Cerebellar cortex (tissue), 1 donor: Measurements from ENCODE around the gene MIR17HG.

Experiments used
- DNase-seq: peaks from one replicate; pipeline ENCODE4 v3.0.0-alpha.2; 2015; ENCODE audit warnings: low spot score

The MIR17HG gene

DNA sequence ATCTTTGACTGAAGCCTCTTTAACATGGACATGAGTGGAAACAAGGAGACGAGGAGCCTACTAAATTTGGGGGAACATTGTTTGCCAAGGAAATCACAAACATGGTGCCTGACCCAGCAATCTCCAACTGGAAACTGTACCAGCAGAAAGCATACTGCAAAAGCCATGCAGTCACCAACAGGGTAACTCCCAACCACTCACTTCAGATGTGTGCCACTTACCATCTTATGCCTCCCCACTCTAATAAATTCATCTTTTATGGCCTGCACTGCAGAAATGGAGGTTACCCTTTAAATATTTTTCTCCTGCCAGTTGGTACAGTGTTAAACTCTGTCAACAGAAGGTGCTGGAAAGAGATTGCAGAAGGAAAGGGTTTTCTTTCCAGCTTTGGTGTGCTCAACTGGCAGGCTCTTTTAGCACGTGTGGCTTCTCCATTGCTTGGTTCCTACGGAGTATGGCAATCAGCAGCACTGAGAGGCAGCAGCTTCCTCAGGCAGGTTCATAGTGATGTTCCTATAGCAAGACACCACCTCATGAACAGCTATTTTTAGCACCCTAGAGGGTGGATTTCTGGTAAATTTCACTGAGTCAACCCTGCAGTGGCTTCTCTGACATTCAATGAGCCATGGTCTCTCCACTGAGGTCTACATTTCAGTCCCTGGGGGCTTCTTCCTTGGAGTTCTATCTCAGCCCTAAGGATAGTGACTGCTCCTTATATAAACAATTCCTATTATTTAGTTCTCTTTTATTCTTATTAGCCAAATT, 21.4 kb downstream of the MIR17HG start:
- no peak for DNase-seq

DNA sequence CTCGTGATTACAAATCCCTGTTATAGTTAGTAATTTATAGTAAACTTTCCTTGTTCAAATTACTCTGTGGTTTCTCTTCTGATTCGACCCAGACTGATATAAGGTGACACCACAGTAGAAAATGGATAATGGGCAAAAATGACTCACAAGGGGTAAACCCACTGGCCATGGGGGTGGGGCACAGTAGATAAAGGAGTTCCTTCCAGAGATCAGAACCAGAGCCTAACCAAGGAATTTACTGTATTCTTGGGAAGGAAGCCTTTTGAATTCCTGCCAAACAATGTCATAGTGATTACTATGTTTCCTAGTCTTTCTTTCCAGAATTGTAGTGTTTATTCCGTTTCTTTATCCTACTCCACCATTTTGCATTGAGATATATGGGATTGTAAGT, 21.9 kb downstream of the MIR17HG start:
- DNase-seq: no peak

DNA sequence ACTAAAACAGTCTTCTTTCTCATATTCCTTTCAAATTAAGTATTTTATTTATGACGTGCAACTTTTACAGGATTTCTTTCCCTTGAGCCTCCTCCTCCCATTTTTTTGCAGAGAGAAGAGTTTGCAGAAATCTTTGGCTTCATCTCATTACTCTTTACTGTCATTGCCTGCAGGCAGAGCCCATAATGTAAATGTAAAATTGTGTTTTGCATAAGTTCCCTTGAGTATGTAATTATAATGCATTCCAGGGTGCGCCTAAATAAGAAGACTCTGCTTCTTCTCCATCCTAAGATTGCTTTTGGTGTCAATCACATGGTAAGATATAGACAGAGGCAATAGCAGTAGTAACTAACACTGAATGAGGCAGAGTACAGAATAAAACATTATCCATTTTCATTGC, 23.0 kb downstream of the MIR17HG start:
- DNase-seq: no peak

DNA sequence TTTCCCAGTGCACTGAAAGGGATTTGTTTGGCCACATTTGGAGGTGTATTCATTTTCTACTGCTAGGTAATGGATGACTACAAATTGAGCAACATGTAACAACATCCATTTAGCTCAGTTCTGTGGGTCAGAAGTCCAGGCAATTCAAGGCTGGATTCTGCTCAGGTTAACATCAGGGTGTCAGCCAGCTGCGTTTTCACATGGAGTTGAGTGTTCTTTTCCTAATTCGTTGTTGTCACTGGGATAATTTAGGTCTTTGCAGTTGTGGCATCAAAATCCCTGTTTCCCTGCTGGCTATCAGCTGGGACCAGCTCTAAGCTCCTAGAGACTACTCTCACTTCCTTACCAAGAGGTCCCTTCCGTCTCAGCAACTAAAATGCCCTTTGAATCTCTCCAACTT, 25.4 kb downstream of the MIR17HG start:
- no peak for DNase-seq

DNA sequence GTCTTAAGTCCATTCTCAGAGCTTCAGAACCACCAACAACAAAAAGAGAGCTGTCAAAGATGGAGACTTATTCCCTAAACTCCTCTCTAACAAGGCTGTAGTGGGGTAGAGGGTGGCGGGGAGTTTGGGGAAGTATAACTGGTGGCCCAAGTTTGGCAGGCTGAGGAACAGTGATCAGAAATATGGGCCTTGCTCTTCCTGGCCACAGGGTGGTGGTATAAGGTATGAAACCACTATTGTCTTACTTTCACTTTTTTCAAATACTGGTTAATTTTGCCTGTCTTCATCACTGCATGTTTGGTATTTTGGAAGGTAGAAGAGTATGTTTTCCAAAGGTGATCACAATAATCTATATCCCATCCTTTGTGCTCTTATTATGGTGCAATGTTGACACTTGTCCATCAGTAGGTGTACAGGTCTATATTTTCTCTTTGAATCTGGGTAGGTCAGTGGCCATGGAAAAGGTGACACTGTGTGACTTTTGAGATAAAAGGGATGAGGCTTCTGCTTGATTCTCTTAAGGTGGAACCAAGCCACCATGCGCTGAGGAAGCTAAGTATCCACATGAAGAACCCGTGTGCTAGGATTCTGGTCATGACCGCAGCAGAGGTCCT, 27.7 kb downstream of the MIR17HG start:
- DNase-seq: no peak

DNA sequence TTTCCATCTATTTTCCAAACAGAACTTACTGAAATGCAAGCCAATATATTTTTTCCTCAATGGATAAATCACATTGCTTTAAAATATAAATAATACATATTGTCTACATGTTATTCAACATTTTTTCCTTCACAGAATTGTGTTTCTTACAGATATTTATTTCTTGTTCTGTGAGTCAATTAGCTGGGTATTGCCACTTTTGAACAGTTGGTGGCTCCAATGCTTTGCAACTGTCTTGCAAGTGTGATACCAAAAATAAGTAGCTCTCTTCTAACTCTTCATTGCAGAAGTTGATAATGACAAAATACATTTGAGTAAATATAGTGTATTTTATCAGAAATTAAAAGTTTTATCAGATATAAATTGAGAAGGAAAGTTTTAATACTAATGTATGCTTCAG, 33.9 kb downstream of the MIR17HG start:
- DNase-seq: peak; percentile 25

DNA sequence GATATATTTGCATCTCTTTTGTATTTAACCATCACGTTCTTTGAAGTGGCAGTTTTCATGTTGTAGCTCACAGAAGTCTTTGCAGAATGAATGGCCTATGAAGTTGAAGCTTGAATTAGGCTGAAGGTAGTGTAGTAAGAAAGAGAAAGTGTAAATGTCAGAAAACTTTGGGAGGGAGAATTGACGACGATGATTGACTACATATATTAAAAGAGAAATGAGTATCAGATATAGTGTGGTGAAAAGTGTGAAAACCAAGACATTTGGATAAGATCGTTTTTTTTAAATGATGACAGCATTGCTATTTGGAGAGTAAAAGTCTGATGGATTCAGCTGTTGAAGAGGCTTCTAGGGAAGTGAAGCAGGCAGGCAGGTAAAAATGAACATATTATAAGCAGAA, 36.3 kb downstream of the MIR17HG start:
- no peak for DNase-seq

DNA sequence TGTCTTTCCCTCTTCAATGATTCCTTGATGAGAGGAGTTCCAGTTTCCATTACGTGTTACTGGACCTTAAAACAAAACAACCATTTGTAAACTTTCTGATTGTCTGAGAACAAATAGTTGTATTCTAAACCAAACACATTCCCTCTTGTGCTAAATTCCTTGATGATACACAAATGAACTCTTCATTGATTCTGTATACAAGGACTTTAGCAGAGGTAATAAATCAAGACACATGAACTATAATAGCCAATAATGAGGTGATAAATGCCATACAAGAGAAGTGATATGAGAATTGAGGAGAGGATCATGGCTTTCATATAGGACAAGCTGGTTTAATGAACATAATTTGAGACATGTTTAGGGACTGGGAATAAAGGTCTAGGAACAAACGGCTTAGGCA, 37.4 kb downstream of the MIR17HG start:
- DNase-seq: no peak

DNA sequence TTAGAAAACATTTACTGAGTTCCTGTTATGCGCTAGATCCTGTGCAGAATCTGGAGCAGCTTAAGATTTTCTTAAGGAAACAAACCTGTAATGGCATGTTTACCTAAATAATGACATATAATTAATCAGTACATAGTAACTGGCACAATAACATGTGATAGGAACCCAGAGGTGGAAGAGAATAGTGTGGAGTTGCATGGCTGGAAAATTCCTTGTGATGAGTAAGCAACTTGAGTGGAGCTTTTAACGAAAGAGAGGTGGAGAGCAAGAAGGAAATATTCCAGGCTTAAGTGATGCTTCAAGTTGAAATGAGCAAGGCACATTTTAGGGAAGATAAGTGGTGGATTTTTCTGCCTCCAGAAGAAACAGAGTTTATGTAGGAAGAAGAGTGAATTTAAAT, 41.7 kb downstream of the MIR17HG start:
- DNase-seq: no peak

DNA sequence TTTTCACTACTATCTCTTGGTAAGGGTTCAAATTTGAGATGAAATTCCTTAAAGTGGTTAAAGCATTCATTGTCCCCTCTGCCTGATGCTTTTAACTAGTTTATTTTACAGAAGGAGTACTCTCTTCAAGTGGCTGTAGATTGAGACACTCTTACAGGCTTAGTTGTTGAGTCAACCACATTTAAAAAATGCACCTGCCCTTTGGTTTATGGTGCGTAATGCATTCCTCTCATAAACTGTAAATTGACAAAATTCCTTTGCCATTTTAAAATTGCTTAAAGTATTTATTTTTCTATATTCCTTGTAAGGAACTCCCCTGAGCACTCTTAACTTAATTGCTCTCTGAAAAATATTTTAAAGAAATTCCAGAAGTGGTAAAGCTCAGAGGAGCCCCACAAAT, 50.1 kb downstream of the MIR17HG start:
- no peak for DNase-seq

DNA sequence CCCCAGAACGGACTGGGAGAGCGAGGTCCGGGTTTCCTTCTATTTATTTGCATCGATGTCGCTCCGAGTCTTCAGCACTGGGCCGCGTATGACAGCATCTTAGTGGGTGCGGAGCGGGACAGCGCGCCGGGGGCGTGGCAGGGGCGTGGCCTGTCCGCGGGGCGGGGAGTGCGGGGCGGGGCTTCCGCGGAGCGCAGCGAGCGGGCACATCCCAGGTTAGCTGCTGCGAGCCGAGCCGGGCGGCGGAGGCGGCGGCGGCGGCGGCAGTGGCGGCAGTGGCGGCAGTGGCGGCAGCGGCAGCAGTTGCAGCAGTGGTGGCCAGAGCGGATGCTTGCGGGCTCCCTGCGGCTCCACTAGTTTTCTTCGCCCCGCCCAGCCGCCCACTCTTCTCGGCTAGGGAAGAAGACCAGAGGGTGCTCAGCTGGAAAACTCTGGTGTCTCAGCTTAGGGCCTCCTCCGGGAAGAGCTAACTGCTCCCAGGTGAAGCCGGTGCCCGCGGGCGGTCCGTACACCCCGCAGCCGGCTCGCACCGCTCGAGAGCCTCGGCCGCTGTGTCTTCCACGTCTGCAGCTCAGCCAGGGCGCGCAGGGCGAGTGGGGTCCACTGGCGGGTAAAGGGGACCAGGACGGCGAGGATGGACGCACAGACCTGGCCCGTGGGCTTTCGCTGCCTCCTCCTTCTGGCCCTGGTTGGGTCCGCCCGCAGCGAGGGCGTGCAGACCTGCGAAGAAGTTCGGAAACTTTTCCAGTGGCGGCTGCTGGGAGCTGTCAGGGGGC, 51.1 kb downstream of the MIR17HG start, which contains the start of gene GPC5:
Gene GPC5 (plus strand): TSS at position 209 of the 776 bp plus-strand sequence.
- peak; percentile 14 for DNase-seq

DNA sequence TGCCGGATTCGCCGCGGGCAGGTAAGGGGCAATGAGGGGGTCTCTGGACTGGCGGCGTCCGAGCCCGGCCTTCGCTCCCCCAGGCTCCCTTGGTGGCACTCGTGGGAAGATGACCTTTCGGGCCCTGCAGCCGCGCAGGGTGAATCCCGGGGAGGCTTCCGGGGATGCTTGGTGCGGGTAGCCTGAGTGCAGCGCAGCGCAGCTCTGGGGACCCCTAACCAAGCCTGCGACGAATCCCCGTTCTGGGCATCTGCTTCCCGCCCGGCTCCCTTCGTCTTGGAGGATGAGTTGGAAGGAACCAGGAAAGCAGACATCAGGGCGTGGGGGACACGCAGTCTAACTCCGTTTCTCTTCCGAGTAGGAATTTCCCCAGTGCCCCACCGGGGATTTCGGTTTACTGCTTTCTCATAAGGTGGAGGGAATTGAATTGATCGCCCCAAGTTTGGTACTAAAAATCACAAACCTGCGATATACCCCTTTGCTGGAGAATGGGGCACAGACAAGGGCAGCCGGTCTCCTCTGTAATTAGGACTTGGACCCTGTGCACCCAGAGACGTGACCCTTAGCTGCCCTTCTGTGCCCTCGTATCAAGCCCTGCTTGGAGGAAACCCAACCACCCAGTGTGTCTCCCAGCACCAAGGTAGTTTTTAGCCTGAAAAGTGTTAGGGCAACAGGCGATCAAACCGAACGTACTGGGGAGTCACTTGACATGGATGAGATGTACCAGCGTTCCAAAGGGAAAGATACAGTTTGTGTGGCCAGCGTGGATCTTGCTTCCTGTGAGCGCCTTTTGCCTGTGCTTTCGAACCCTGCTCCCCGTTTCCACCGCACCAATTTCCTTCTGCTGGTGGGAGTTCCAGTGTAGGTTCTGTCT, 51.9 kb downstream of the MIR17HG start:
- no peak for DNase-seq

DNA sequence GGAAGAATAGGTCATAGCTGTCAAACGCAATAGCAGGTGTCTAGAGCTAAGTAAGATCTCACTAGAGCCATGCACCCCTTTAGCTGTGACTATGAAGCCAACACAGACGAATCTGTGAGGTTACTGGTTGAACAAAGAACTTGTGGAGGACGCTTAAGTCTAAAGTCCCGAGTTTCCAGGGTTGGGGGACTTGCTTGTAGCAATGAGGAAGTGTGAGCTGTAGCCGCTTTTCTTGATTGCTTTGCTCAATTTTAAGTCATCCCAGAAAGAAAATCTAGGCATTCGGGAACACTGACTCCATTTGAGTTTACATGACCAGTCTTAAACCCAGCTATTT, 52.5 kb downstream of the MIR17HG start:
- DNase-seq: no peak

DNA sequence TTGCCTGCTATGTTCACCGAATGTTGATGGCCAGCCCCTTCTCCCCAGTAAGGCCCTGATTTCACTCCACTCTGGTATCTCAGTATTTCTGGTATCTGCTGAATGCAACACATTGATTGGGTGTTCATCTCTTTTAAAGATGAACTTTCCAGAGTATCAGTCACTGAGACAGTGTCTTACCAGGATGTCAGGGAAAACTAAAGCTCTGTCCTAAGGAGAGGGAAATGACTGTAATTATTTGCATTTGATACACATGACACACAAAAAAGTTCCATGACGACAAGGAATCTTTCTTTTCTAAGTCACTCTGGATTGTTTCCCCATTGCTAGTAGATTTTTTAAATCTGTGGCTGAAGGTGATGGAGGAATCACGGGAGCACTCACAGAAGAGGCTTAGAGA, 53.2 kb downstream of the MIR17HG start:
- DNase-seq: no peak

DNA sequence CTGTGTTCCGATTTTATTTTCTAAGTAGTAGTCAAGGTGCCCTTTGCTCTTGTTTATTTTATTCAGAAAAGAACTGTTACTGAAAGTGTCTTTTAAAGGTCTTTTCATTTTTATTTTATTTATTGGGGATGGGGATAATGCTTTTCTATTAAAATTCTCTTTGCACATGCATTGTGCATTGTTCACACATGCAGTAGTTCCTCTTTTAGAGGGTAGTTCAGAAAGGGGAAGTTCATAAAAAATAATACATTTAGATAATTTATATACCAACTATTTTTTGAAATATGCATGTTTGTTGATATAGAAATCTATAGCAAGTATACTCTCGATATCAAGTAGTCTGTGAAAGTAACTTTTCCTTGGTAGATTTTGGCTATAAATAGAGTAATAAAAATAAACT, 54.4 kb downstream of the MIR17HG start:
- DNase-seq: no peak
